Measurements from ENCODE around the gene FIBIN.

Gene FIBIN

GRCh38 chr11:26947379-26947844 lies 46.5 kb upstream of the FIBIN start:
- Histone ChIP-seq H3K27me3 (ENCODE audit: insufficient read depth, low read length, poor library complexity) (no peaks in the 10 kb centered on the region), H3K9me3 (ENCODE audit: insufficient read depth, low read length, severe bottlenecking) (no peaks in the 10 kb centered on the region), H4K20me1 (ENCODE audit: insufficient read depth, low read length) (no peaks in the 10 kb centered on the region), H3K79me2 (ENCODE audit: insufficient read depth, low read length) (no peaks in the 10 kb centered on the region), H3K9ac (ENCODE audit: low read depth, low read length) (no peak overlapping the region), H3K4me1 (ENCODE audit: insufficient read depth, low read length) (no peaks in the 10 kb centered on the region), H3K27ac (ENCODE audit: low read length) (no peak overlapping the region), H2AFZ (ENCODE audit: low read depth, low read length) (no peak overlapping the region), H3K4me3 (ENCODE audit: low read depth in 1 of 2, low read length in 2 of 2) (no peak overlapping the region), H3K36me3 (ENCODE audit: insufficient read depth, low read length) (no peaks in the 10 kb centered on the region), H3K4me2 (ENCODE audit: insufficient read depth, low read length) (no peak overlapping the region)
- DNase-seq: no peak
- TF ChIP-seq, protein P1, sequence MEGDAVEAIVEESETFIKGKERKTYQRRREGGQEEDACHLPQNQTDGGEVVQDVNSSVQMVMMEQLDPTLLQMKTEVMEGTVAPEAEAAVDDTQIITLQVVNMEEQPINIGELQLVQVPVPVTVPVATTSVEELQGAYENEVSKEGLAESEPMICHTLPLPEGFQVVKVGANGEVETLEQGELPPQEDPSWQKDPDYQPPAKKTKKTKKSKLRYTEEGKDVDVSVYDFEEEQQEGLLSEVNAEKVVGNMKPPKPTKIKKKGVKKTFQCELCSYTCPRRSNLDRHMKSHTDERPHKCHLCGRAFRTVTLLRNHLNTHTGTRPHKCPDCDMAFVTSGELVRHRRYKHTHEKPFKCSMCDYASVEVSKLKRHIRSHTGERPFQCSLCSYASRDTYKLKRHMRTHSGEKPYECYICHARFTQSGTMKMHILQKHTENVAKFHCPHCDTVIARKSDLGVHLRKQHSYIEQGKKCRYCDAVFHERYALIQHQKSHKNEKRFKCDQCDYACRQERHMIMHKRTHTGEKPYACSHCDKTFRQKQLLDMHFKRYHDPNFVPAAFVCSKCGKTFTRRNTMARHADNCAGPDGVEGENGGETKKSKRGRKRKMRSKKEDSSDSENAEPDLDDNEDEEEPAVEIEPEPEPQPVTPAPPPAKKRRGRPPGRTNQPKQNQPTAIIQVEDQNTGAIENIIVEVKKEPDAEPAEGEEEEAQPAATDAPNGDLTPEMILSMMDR (IDR thresholded peaks at IDR 0.05; ENCODE audit: borderline replicate concordance, extremely low read depth, low read length, poor library complexity, severe bottlenecking): no peak
- no peak for TF ChIP-seq EZH2 (IDR thresholded peaks at IDR 0.05; ENCODE audit: borderline replicate concordance, low read depth, low read length, severe bottlenecking)
- ATAC-seq (ENCODE audit: insufficient read depth, low read depth): no peak

- Histone ChIP-seq H3K27ac (ENCODE audit: low read length) (no peak overlapping the region), H2AFZ (ENCODE audit: low read depth, low read length) (no peak overlapping the region), H3K36me3 (ENCODE audit: insufficient read depth, low read length) (no peaks in the 10 kb centered on the region), H3K4me3 (ENCODE audit: low read depth in 1 of 2, low read length in 2 of 2) (no peak overlapping the region), H3K9me3 (ENCODE audit: insufficient read depth, low read length, severe bottlenecking) (no peaks in the 10 kb centered on the region), H4K20me1 (ENCODE audit: insufficient read depth, low read length) (no peaks in the 10 kb centered on the region), H3K79me2 (ENCODE audit: insufficient read depth, low read length) (no peaks in the 10 kb centered on the region), H3K9ac (ENCODE audit: low read depth, low read length) (no peak overlapping the region), H3K4me1 (ENCODE audit: insufficient read depth, low read length) (no peaks in the 10 kb centered on the region), H3K27me3 (ENCODE audit: insufficient read depth, low read length, poor library complexity) (no peaks in the 10 kb centered on the region), H3K4me2 (ENCODE audit: insufficient read depth, low read length) (no peak overlapping the region)
- ATAC-seq (ENCODE audit: insufficient read depth, low read depth) (no peak), DNase-seq (no peak)
- TF ChIP-seq EZH2 (IDR thresholded peaks at IDR 0.05; ENCODE audit: borderline replicate concordance, low read depth, low read length, severe bottlenecking): no peak
- TF ChIP-seq, protein P1 (IDR thresholded peaks at IDR 0.05; ENCODE audit: borderline replicate concordance, extremely low read depth, low read length, poor library complexity, severe bottlenecking): no peak
Observed at GRCh38 chr11:26947904-26948639, 45.8 kb upstream of the FIBIN start.

DNA sequence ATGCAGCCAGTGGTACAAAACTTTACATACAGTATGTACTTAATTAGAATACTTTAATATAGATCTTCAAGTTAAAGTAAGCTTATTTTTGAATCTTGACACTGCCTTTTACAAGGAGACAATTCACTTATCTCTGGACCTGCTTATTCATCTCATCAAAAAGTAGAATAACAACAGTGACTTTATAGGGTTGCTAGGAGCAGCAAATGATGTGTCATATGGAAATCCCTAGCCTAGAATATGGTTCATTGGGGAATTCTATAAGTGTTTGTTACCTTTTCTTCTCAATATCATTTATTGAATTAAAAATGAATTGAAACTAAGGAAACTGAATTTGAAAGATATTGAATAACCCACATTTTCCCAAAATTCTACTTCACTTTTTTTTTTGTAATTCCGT lies 45.0 kb upstream of the FIBIN start:
- H2AFZ ChIP-seq (ENCODE audit: low read depth, low read length): no peak overlapping the region
- H3K9ac ChIP-seq (ENCODE audit: low read depth, low read length): no peak overlapping the region
- H3K4me3 ChIP-seq (ENCODE audit: low read depth in 1 of 2, low read length in 2 of 2): no peak overlapping the region
- H3K4me1 ChIP-seq (ENCODE audit: insufficient read depth, low read length): no peaks in the 10 kb centered on the region
- H3K4me2 ChIP-seq (ENCODE audit: insufficient read depth, low read length): no peak overlapping the region
- H3K9me3 ChIP-seq (ENCODE audit: insufficient read depth, low read length, severe bottlenecking): no peaks in the 10 kb centered on the region
- ATAC-seq (ENCODE audit: insufficient read depth, low read depth) (no peak), DNase-seq (no peak)
- TF ChIP-seq, protein P1 (IDR thresholded peaks at IDR 0.05; ENCODE audit: borderline replicate concordance, extremely low read depth, low read length, poor library complexity, severe bottlenecking): no peak
- TF ChIP-seq EZH2 (IDR thresholded peaks at IDR 0.05; ENCODE audit: borderline replicate concordance, low read depth, low read length, severe bottlenecking): no peak
- no peak overlapping the region for H3K27ac ChIP-seq (ENCODE audit: low read length)
- no peaks in the 10 kb centered on the region for H3K36me3 ChIP-seq (ENCODE audit: insufficient read depth, low read length)
- no peaks in the 10 kb centered on the region for H4K20me1 ChIP-seq (ENCODE audit: insufficient read depth, low read length)
- H3K79me2 ChIP-seq (ENCODE audit: insufficient read depth, low read length): no peaks in the 10 kb centered on the region
- no peaks in the 10 kb centered on the region for H3K27me3 ChIP-seq (ENCODE audit: insufficient read depth, low read length, poor library complexity)
